H9 (cell line): Measurements from ENCODE around the gene KLHL3. TPM values are rescaled to one million over a fixed set of nuclear protein-coding genes. Genes with fewer than 3 reads are reported as not detected.

Experiments
- DNase-seq: peaks from one replicate; pipeline ENCODE4 v3.0.0-alpha.2; 2017
- H2AFZ ChIP-seq: one replicate; pipeline ENCODE4 v1.6.1; 2013; ENCODE audit warnings: mild to moderate bottlenecking, low read length, control low read depth, moderate library complexity
- H2AK5ac ChIP-seq: 2 replicates; pipeline ENCODE4 v1.6.1; 2013; ENCODE audit warnings: low read length, control low read depth, mixed read lengths; ENCODE audit not compliant: insufficient read length
- H2BK120ac ChIP-seq: one replicate; pipeline ENCODE4 v1.6.1; 2013; ENCODE audit warnings: low read depth, mild to moderate bottlenecking, low read length, control low read depth, inconsistent platforms; ENCODE audit not compliant: poor library complexity, severe bottlenecking
- H2BK12ac ChIP-seq: 2 replicates; pipeline ENCODE4 v1.6.1; 2013; ENCODE audit warnings: low read length, control low read depth, mixed read lengths, low read depth; ENCODE audit not compliant: insufficient read length
- H2BK15ac ChIP-seq: 2 replicates; pipeline ENCODE4 v1.6.1; 2013; ENCODE audit warnings: low read depth, low read length, control low read depth
- H2BK20ac ChIP-seq: one replicate; pipeline ENCODE4 v1.6.1; 2013; ENCODE audit warnings: low read depth, mild to moderate bottlenecking, low read length, control low read depth, inconsistent platforms; ENCODE audit not compliant: poor library complexity, severe bottlenecking
- H2BK5ac ChIP-seq: 2 replicates; pipeline ENCODE4 v1.6.1; 2013; ENCODE audit warnings: low read length, control low read depth, mixed read lengths; ENCODE audit not compliant: insufficient read length
- H3K14ac ChIP-seq: 2 replicates; pipeline ENCODE4 v1.6.1; 2013; ENCODE audit warnings: low read length, control low read depth; ENCODE audit not compliant: insufficient read depth
- H3K18ac ChIP-seq: 2 replicates; pipeline ENCODE4 v1.6.1; 2013; ENCODE audit warnings: low read depth, mild to moderate bottlenecking, mixed read lengths, low read length, control low read depth; ENCODE audit not compliant: insufficient read length
- H3K23ac ChIP-seq: 2 replicates; pipeline ENCODE4 v1.6.1; 2013; ENCODE audit warnings: low read length, control low read depth, mixed read lengths, low read depth; ENCODE audit not compliant: insufficient read length
- H3K23me2 ChIP-seq: 2 replicates; pipeline ENCODE4 v1.6.1; 2013; ENCODE audit warnings: low read depth, mild to moderate bottlenecking, mixed read lengths, low read length, control low read depth; ENCODE audit not compliant: insufficient read length, poor library complexity, severe bottlenecking
- H3K27ac ChIP-seq: 2 replicates; pipeline ENCODE4 v1.5.1; 2013; ENCODE audit warnings: low read length, control low read depth, mixed read lengths, low read depth; ENCODE audit not compliant: insufficient read length
- H3K27me3 ChIP-seq: 2 replicates; pipeline ENCODE4 v1.6.1; 2013; ENCODE audit warnings: low read length, control low read depth, inconsistent platforms; ENCODE audit not compliant: insufficient read depth
- H3K4ac ChIP-seq: 2 replicates; pipeline ENCODE4 v1.6.1; 2013; ENCODE audit warnings: low read depth, mild to moderate bottlenecking, control low read depth, inconsistent platforms, low read length, moderate library complexity
- H3K4me1 ChIP-seq: 2 replicates; pipeline ENCODE4 v1.6.1; 2013; ENCODE audit warnings: low read length, control low read depth, inconsistent platforms; ENCODE audit not compliant: insufficient read depth
- H3K4me2 ChIP-seq: 2 replicates; pipeline ENCODE4 v1.6.1; 2013; ENCODE audit warnings: low read length, control low read depth, mixed read lengths; ENCODE audit not compliant: insufficient read length, insufficient read depth
- H3K56ac ChIP-seq: 2 replicates; pipeline ENCODE4 v1.6.1; 2013; ENCODE audit warnings: low read depth, mild to moderate bottlenecking, mixed read lengths, low read length, control low read depth; ENCODE audit not compliant: insufficient read length
- H3K79me1 ChIP-seq: 2 replicates; pipeline ENCODE4 v1.6.1; 2013; ENCODE audit warnings: low read depth, mild to moderate bottlenecking, moderate library complexity, low read length, control low read depth, inconsistent platforms; ENCODE audit not compliant: insufficient read depth, poor library complexity, severe bottlenecking
- H3K79me2 ChIP-seq: 2 replicates; pipeline ENCODE4 v1.6.1; 2013; ENCODE audit warnings: low read length, control low read depth, inconsistent platforms; ENCODE audit not compliant: insufficient read depth
- H3K9ac ChIP-seq: 2 replicates; pipeline ENCODE4 v1.6.1; 2013; ENCODE audit warnings: low read length, control low read depth, mixed read lengths; ENCODE audit not compliant: insufficient read length; ENCODE audit errors: extremely low read depth
- H3K9me3 ChIP-seq: one replicate; pipeline ENCODE4 v1.6.1; 2013; ENCODE audit warnings: low read depth, low read length, inconsistent platforms; ENCODE audit not compliant: control insufficient read depth
- H3T11ph ChIP-seq: one replicate; pipeline ENCODE4 v1.6.1; 2013; ENCODE audit warnings: mild to moderate bottlenecking, low read length, control low read depth, inconsistent platforms
- H4K20me1 ChIP-seq: one replicate; pipeline ENCODE4 v1.6.1; 2013; ENCODE audit not compliant: control insufficient read depth, insufficient read length, insufficient read depth
- H4K5ac ChIP-seq: 2 replicates; pipeline ENCODE4 v1.6.1; 2013; ENCODE audit warnings: low read depth, mild to moderate bottlenecking, mixed read lengths, low read length, control low read depth; ENCODE audit not compliant: insufficient read length
- H4K8ac ChIP-seq: replicated peaks from 2 replicates; pipeline ENCODE4 v1.6.1; 2013; ENCODE audit warnings: low read length, control low read depth, mixed read lengths, low read depth; ENCODE audit not compliant: insufficient read length
- H4K91ac ChIP-seq: 2 replicates; pipeline ENCODE4 v1.6.1; 2013; ENCODE audit warnings: low read depth, mild to moderate bottlenecking, moderate library complexity, mixed read lengths, low read length, control low read depth; ENCODE audit not compliant: insufficient read length
- H3K27ac Mint-ChIP-seq, 3 experiments: 2 replicates in 2 of 3; 3 replicates in 1 of 3; pipeline ENCODE4 v1.8.0; 2020 to 2021; ENCODE audit warnings: mixed read lengths in 3 of 3, mild to moderate bottlenecking in 1 of 3, moderate library complexity in 1 of 3
- H3K27me3 Mint-ChIP-seq: 2 replicates; pipeline ENCODE4 v1.8.0; 2021; ENCODE audit warnings: low read depth, mild to moderate bottlenecking, moderate library complexity, mixed read lengths
- H3K36me3 Mint-ChIP-seq, 3 experiments: 2 replicates in 2 of 3; 3 replicates in 1 of 3; pipeline ENCODE4 v1.8.0; 2020 to 2021; ENCODE audit warnings: low read depth in 3 of 3, mixed read lengths in 3 of 3; ENCODE audit not compliant: insufficient read depth in 1 of 3
- H3K4me1 Mint-ChIP-seq, 2 experiments: 2 replicates each; pipeline ENCODE4 v1.8.0; 2020; ENCODE audit warnings: mixed read lengths in 2 of 2
- H3K4me3 Mint-ChIP-seq, 2 experiments: 2 replicates in 1 of 2; 3 replicates in 1 of 2; pipeline ENCODE4 v1.8.0; 2020 to 2021; ENCODE audit warnings: mild to moderate bottlenecking in 2 of 2, mixed read lengths in 2 of 2, moderate library complexity in 1 of 2
- H3K9me3 Mint-ChIP-seq, 2 experiments: 2 replicates in 1 of 2; 3 replicates in 1 of 2; pipeline ENCODE4 v1.8.0; 2020; ENCODE audit warnings: mild to moderate bottlenecking in 2 of 2, mixed read lengths in 2 of 2, moderate library complexity in 1 of 2
- CTCF ChIP-seq: fragments of 200-600 bp; sonication (generic); conservative IDR thresholded peaks from 3 replicates; pipeline ENCODE4 v1.8.0; 2021; ENCODE audit warnings: antibody characterized with exemption, mild to moderate bottlenecking
- WGBS: extraction: QIAGEN DNeasy Blood & Tissue Kit; methylation state at CpG from one replicate; pipeline ENCODE4 v1.1.7; 2013; ENCODE audit warnings: missing lambda C conversion rate, low lambda C conversion rate, mixed read lengths; ENCODE audit not compliant: insufficient read length; ENCODE audit errors: extremely low coverage; 5-methylcytosine and 5-hydroxymethylcytosine counted together
- total RNA-seq: library from RNA; stranded (reverse); gene quantifications from 2 replicates; pipeline ENCODE4 v1.2.1, GENCODE V29; 2021

Gene KLHL3
- total RNA-seq, 1 experiment from 2014 or later: 12.8 TPM

- no peak overlapping the region for H4K8ac ChIP-seq
- H3K79me2 ChIP-seq: peaks cover 24% of the 10 kb centered on the region; the same call in 1 of the 2 replicates
Measured at GRCh38 chr5:137752905-137753690, 17.2 kb upstream of the KLHL3 start.

More at GRCh38 chr5:137752905-137753690, 17.2 kb upstream of the KLHL3 start:
- Mint-ChIP-seq H3K27me3 (peaks cover 4% of the 10 kb centered on the region), H3K4me1 (peaks cover 19 to 24% of the 10 kb centered on the region in 2 experiments), H3K27ac (peak overlapping the region; percentile 100), H3K36me3 (peaks cover 14 to 31% (median 29%) of the 10 kb centered on the region in 3 experiments; a peak in 6 of 7 replicates), H3K4me3 (peak overlapping the region; percentile 97), H3K9me3 (no peaks in the 10 kb centered on the region; a peak in 1 of 5 replicates)
- H3K56ac ChIP-seq: peak overlapping the region; percentile 28
- no peak overlapping the region for H2AFZ ChIP-seq
- peak overlapping the region; percentile 60 for H3K4ac ChIP-seq
- peak overlapping the region; percentile 27 for H4K91ac ChIP-seq
- H3K79me1 ChIP-seq: no peaks in the 10 kb centered on the region
- H2BK5ac ChIP-seq: no peak overlapping the region
- H2BK15ac ChIP-seq: no peak overlapping the region
- TF ChIP-seq CTCF: no peak
- no peak overlapping the region for H3K23ac ChIP-seq
- no peak overlapping the region for H2AK5ac ChIP-seq
- peak overlapping the region; percentile 95 for H3K14ac ChIP-seq
- no CpG with 5 or more reads among the region's 63 CpGs for WGBS
- H2BK12ac ChIP-seq: no peak overlapping the region
- no peaks in the 10 kb centered on the region for H4K20me1 ChIP-seq
- no peak overlapping the region for H3T11ph ChIP-seq
- H3K27me3 ChIP-seq: no peaks in the 10 kb centered on the region
- H3K4me1 ChIP-seq: no peaks in the 10 kb centered on the region; the same call in 1 of the 2 replicates
- peak overlapping the region; percentile 74 for H3K27ac ChIP-seq
- peak overlapping the region; percentile 99 for H3K9ac ChIP-seq
- H2BK120ac ChIP-seq: no peak overlapping the region
- DNase-seq: peak; percentile 36
- H3K18ac ChIP-seq: peak overlapping the region; percentile 95
- H2BK20ac ChIP-seq: no peak overlapping the region
- H3K9me3 ChIP-seq: no peaks in the 10 kb centered on the region
- H4K5ac ChIP-seq: peak overlapping the region; percentile 11
- peak overlapping the region; percentile 57 for H3K4me2 ChIP-seq
- peaks cover 3% of the 10 kb centered on the region for H3K23me2 ChIP-seq
